Duodenal mucosa (tissue), 2 donors: ENCODE measurements around the gene CD2AP.

Source experiments
- H3K27ac ChIP-seq: one replicate; pipeline ENCODE4 v1.7.0; 2013; ENCODE audit warnings: low read depth, low read length
- H3K27me3 ChIP-seq, 2 donors: one replicate each; pipeline ENCODE4 v1.7.0; 2013; ENCODE audit warnings: low read length in 2 of 2, control low read depth in 1 of 2; ENCODE audit not compliant: insufficient read depth in 2 of 2, control insufficient read depth in 1 of 2
- H3K36me3 ChIP-seq, 2 donors: one replicate each; pipeline ENCODE4 v1.7.0; 2013; ENCODE audit warnings: low read length in 2 of 2, control low read depth in 1 of 2; ENCODE audit not compliant: insufficient read depth in 2 of 2, control insufficient read depth in 1 of 2
- H3K4me1 ChIP-seq, 2 donors: one replicate each; pipeline ENCODE4 v1.7.0; 2013; ENCODE audit warnings: low read length in 2 of 2, control low read depth in 1 of 2; ENCODE audit not compliant: insufficient read depth in 2 of 2, control insufficient read depth in 1 of 2
- H3K4me3 ChIP-seq, 2 donors: one replicate each; pipeline ENCODE4 v1.7.0; 2013; ENCODE audit warnings: low read length in 2 of 2, low read depth in 1 of 2
- H3K9ac ChIP-seq, 2 donors: one replicate each; pipeline ENCODE4 v1.7.0; 2013; ENCODE audit warnings: low read length in 2 of 2, low read depth in 1 of 2
- H3K9me3 ChIP-seq, 2 donors: one replicate each; pipeline ENCODE4 v1.7.0; 2013; ENCODE audit warnings: low read length in 2 of 2, control low read depth in 1 of 2; ENCODE audit not compliant: control insufficient read depth in 1 of 2

Gene CD2AP

DNA sequence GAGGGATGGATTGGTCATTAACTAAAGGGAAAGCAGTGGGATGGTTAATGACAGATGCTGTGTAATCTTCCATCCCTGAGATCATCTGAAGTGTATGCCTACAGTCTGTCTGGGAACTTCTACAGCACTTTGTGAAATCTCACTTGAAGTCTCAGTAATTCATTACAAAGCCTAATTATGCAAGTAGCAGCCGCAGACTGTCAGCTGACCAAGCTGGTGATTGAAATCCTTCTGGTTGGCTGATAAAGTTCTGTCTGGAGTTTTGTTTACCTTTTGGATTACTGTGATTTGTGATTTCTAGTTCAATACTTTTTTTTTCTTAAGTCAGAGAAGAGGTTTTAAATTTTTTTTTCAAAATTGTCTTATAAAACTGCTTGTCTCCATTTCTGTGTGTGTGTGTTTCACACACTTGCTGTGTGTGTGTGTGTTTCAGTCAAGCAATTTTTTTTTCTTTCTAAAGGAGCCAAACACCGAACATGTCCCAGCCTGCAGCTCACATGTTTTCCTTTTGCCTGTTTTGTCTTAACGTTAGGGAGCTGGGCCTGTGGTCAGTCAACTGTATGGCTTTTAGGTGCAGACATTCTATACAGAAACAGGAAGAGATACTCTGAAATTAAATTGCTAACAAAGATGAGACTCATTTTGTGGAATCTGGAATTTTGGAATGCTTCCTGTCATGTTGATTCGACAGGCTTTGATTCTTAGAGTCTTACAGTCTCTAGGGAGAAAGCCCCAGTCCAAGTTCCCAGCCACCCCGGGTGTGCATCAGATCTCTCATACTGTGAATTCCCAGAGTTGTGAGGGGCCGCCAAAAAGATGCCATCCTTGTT, 192.3 kb downstream of the CD2AP start:
- Histone ChIP-seq H3K4me3 (no peak overlapping the region), H3K27ac (no peak overlapping the region), H3K9me3 (no peaks in the 10 kb centered on the region), H3K27me3 (no peaks in the 10 kb centered on the region), H3K4me1 (no peaks in the 10 kb centered on the region), H3K9ac (no peak overlapping the region), H3K36me3 (no peaks in the 10 kb centered on the region)

- Histone ChIP-seq H3K4me1 (no peaks in the 10 kb centered on the region), H3K9me3 (no peaks in the 10 kb centered on the region), H3K27me3 (no peaks in the 10 kb centered on the region), H3K27ac (no peak overlapping the region), H3K4me3 (no peak overlapping the region), H3K9ac (no peak overlapping the region), H3K36me3 (no peaks in the 10 kb centered on the region)
These were observed 193.3 kb downstream of the CD2AP start for GRCh38 chr6:47670851-47671250.

DNA sequence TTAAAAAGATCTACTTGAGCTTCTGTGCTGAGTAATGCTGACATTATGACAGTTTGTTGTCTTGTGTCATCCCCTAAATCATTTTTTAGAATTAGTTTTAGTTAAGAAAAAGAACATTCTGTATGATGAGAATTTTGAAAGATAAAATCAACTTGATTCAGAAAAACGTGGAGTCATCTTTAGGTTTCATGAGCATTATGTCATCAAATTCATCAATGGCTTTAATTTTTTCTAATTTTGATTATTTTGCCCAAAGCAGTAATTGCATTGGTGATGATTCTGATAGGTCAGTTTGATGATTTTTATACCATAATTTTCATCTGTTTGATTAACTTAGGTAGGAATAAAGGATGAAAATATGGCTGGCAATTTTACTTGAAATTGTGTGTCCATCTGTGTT, 194.2 kb downstream of the CD2AP start:
- H3K9ac ChIP-seq = no peak overlapping the region
- no peak overlapping the region for H3K4me3 ChIP-seq
- H3K9me3 ChIP-seq = no peaks in the 10 kb centered on the region
- no peak overlapping the region for H3K27ac ChIP-seq
- H3K4me1 ChIP-seq = no peaks in the 10 kb centered on the region
- no peaks in the 10 kb centered on the region for H3K27me3 ChIP-seq
- H3K36me3 ChIP-seq = no peaks in the 10 kb centered on the region

GRCh38 chr6:47672816-47673215, 195.2 kb downstream of the CD2AP start:
- H3K4me3 ChIP-seq = no peak overlapping the region

GRCh38 chr6:47674673-47675072, 197.1 kb downstream of the CD2AP start:
- Histone ChIP-seq H3K27me3 (no peaks in the 10 kb centered on the region), H3K9me3 (no peaks in the 10 kb centered on the region), H3K27ac (no peak overlapping the region), H3K4me3 (no peak overlapping the region), H3K36me3 (no peaks in the 10 kb centered on the region), H3K4me1 (no peaks in the 10 kb centered on the region), H3K9ac (no peak overlapping the region)

More at GRCh38 chr6:47672816-47673215, 195.2 kb downstream of the CD2AP start:
- Histone ChIP-seq H3K9me3 (no peaks in the 10 kb centered on the region), H3K27ac (no peak overlapping the region), H3K36me3 (no peaks in the 10 kb centered on the region), H3K27me3 (no peaks in the 10 kb centered on the region), H3K9ac (no peak overlapping the region), H3K4me1 (no peaks in the 10 kb centered on the region)
